HG02623 (cell line): ENCODE measurements around the gene FGF14.

Experiments
- ATAC-seq: cut with Tn5 transposase; IDR thresholded peaks from one replicate; pipeline ENCODE4 v1.9.1; 2021; ENCODE audit warnings: moderate library complexity; ENCODE audit not compliant: unreplicated experiment

FGF14 gene

DNA sequence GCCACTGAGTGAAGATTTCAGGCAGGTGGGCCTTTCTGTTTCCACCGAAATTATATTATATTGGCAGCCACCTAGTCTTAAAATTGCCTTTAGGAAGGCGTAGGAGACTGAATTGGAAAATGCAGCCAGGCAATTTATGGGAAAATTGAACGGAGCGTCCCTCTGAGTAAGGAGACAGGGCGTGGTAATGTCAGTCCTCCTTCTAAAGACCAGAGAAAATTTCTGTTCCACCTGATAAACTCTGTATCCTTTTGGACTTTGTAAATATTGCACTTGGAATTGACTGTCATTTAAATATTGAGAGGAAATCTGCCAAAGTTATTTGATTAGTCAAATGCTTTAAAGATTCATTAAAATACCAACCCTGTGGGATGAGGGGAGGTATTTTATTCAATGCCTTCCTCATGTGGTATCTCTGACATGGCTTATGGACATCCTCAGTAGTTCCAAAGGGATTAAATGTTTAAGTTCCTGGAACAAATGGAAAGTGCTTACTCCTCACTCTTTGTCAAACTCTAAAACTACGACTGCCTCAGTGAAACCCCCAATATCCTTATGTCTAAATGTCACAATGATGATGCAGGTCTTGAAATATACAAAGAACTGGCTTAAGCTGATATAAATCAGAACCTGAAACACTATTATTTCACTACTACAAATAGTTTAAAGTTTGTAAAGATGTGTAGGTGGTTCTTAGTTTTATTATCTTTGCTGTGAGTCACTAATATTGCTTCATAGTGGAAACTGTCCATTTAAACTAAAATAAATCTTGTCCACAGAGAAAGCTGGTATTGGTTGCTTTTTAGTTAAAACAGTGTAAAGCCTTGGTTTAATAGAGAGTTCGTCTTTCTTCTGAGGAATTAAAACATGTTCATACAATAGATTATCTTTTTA, 203.2 kb downstream of the FGF14 start:
- ATAC-seq: no peak

DNA sequence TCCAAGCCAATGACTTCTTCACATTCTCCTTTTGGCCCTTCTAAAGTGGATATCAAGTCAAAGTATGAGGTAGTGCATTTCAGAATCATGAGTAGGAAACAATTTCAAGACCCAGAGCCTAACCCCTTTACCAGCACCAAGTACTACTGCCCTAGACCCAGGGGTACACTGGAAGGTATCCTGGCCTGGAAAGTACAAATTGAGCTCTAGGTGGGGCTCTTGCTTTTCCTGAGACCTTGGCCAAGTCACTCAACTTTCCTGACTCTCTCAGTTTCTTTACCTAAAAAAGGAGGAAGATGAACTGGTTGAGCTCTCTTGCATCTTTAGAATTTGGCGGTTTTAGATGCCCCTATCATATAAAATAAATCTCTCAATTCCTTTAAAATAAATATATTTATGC, 204.7 kb downstream of the FGF14 start:
- no peak for ATAC-seq

DNA sequence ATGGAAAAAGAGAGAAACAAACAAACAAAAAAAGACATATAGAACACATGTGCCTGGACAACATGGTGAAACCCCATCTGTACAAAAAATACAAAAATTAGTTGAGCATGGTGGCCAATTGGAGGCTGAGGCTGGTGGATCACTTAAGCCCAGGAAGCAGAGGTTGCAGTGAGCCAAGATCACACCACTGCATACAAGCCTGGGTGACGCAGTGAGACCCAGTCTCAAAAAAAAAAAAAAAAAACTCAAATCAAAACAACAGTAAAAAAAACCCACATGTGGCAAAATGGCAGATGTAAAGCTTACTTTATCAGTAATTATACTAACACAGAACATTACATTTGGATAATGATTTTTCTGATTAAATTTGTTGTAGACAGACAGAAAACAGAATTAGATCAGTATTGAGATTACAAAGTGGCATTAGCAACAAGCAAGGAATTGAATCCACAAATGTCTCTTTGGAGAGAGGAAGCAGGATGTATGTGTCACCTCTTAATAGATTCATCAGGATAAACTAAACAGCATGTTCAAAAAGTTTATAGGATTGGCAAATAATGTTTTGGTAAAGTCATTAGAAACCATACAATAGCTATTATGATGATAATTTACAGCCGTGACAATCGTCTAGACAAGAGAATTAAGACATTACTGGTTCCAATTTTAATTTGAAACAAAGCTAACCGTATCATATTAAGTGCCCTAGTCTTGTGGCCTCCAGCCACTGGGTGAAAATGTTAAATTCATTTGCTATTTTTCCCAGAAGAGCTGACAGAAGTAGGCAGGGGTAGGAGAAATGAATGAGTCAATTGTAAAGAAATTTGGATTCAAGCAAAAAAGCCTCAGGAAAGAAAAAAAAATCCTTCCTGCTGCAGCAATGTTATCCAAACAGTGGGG, 206.0 kb downstream of the FGF14 start:
- no peak for ATAC-seq

DNA sequence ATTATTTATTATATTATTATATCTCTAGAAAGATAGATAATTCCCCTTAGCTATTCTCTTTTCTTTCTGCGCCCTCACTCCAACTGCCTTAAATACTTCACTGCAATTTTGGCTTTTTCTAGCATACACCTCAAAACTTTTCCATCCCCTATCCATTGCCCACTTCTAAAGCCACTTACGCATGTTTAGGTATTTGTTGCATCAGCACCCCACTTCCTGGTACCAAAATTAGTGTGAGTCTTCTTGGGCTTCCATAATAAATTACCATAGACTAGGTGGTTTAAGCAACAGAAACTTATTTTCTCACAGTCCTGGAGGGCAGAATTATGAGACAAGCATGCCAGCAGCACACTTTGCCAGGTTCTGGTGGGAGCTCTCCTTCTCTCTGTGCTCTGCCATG, 209.0 kb downstream of the FGF14 start:
- no peak for ATAC-seq

DNA sequence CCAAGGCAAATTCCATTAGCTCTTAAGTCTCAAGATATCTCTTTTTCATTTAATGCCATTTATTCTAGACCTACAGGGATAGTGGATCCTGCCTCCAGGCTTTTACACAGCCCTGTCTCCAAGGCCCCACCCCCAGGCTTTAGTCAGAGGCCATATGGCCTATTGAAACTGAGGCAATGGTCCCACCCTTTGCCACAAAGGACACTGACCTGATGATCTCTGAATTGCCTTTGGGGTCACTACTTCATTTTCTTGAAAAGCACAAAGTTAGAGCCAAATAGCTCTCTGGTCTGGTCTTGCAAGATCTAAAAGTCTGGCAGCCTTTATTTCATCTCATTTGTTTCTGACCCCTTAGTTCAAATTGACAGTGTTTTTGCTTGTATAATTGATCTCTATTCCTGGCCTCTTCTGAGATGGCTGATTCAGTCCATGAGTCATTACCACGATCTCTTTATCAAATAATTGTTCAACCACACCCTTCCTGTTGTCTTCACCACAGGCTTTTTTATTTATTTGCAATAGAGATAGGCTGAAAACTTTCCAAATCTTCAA, 209.8 kb downstream of the FGF14 start:
- no peak for ATAC-seq

DNA sequence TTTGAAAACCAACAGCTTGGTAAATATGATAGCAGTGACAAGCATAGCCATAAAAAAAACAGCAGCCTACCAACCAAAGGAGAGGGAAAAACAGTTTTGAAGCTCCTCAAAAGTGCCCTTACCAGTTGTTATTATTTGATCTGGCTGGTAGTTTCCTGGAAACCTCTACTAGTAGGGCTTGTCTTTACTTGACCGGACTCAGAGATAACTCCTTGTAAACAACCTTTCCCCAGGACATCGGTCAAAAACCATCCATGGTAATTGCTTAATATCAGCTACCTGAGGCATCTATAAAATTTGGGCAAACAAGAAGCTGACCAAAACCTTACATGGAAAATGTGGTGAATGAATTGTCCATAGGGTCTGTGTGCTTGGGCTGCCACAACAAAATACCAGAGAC, 210.9 kb downstream of the FGF14 start:
- ATAC-seq: no peak

DNA sequence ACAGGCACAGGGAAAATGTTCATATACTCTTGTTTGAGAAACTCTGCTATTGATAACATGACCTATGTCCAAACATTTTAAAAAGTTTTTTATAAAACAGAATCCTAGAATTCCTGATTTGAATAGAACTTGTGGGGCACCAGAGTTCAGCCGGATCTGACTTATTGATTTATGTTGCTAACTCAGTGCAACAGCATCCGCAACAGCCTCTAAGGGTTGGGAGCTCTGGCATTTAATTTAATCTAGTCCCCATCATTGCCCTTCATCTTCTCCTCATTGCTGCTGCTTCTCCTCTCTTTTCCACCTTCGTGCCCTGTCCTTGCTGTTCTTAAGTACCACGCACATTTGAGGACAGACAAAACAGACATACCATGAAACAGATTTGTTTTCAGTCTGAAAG, 214.5 kb downstream of the FGF14 start:
- no peak for ATAC-seq

DNA sequence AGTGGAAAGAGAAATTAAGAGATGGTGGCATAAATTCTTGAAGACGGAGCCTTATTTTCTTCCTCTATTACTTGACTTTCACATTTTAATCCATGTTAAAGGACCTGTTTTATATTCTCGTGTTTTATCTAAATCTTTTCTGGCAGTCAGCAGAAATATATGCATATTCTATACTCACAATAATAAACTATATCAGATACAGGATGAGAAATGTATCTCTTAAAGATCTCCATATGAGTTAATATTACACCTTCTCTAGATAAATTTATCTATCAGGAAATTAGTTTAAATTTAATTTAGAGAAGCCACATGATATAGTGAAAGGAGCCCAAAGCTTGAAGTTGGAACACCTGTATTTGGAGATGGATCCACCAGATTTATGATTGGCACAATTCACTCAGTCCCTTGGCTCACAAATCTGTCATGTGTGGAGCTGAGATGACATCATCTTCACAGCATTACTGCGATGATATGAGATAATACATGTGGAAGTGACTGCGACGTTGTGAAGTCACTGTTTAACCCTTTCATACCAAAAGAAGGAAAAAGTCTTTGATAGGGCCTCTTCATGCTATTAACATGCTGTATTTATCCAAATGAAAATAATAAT, 216.4 kb downstream of the FGF14 start:
- no peak for ATAC-seq

DNA sequence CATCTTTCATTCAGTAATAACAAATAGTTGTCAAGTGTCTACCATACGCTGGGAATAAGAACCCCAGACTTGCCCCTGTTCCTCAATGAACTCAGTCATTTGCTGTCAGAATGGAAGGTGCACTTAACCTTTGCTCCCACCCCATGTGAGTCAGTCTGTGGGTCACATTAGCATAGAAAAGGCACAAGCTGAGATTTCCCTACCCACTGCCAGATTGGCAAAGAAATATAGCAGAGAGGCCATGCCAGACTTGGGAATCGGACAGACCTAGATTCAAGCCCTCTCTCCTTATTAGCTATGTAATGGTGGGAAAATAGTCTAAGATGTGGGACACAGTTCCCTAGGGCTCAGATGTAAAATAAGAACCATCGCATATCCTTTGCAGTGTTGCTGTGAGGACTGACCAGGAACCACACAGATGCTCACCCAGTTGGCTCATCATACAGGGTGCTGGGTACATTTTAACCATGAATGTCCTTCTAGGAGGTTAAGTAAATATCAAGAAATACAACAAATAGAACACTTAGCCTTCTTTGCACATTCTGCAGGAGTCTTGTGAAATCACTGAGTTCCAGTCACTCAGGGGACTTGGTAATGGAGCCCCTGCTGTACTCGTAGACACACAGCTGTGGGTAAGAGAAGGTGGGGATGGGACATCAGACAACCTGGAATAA, 218.2 kb downstream of the FGF14 start:
- ATAC-seq: no peak

DNA sequence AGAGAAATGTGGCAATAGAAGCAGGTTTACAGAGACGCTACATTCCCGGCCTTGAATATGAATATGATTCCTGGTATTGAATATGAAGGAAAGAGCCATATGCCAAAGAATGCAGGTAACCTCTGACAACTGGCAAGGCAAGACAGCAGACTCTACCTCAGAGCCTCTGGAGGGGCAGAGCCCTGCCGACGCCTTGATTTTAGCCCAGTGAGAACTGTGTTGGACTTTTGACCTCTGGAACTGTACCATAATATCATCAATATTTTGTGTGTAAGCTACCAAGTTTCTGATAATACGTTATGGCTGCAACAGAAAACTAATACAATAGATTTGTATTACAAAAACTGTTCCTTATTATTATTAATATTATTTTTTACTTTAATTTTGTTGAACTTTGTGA, 219.7 kb downstream of the FGF14 start:
- no peak for ATAC-seq

DNA sequence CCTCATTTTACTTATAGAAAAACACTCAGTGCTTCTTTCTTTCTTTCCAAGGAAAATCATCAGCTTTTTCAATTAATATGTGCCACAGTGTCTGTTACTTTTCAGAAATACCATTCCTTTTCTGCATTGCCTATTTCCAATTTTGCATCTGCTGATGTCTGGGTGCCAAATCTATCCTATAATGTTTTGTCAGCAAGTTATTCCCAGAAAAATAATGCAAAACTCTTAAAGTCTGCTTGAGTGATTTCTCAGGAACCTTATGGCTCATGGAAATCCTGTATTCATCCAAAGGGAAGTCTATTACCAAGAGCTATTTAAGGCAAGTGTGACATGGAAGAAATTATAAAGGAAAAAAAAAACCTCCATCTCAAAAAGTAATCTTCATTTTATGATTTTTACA, 224.4 kb downstream of the FGF14 start:
- no peak for ATAC-seq

DNA sequence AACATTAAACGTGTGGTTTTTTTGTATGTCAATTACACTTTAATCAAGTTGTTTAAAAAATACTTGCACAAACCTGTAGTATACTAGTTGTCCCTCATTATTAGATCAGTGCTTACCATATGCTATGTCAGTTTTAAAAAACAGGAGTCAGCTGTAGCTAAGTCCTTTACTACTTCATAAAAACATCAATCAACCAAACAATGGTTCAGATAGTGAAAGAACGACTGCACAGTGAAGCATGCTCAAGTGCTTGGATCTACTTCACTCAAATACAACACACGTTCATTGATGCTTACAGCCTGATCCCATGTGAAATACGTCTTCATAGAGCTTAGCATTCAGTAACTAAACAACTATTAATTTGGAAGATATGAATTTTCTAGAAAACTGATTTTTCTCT, 225.0 kb downstream of the FGF14 start:
- no peak for ATAC-seq

DNA sequence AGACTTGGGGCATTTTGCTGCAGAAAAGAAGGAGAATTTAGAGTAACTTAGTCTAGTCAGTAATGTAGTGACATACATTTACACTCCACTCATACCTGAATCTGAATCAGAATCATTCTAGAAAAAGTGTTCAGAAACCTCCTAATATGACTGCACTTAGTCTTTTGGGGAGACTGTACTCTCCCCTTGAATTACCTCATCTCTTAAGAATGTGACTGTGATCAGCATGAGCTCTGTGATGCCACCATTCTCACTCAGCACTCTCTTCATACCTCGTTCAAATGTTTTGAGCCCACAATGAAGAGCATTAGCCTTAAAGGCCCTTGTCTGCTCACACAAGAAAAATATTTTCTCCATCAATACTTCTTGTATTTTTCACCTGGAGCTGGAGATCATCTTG, 229.4 kb downstream of the FGF14 start:
- ATAC-seq: no peak

DNA sequence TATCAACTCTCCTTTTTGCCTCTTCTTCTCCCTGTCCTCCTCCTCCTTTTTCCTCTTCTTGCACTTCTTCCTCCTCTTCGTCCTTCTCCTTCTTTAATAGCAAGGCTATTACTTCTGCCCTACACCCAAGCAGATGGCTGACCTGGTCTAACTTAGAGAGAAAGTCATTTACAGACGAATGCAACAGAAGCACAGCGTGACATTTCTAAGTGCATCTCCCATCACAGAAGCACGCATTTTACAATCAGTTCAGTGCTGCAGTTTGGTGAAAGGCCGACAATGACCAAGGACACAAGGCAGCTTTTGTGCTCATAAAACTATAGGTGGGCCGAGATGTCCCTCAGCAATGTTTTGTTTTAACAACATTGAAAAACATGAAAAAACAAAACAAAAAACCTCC, 231.5 kb downstream of the FGF14 start:
- no peak for ATAC-seq

DNA sequence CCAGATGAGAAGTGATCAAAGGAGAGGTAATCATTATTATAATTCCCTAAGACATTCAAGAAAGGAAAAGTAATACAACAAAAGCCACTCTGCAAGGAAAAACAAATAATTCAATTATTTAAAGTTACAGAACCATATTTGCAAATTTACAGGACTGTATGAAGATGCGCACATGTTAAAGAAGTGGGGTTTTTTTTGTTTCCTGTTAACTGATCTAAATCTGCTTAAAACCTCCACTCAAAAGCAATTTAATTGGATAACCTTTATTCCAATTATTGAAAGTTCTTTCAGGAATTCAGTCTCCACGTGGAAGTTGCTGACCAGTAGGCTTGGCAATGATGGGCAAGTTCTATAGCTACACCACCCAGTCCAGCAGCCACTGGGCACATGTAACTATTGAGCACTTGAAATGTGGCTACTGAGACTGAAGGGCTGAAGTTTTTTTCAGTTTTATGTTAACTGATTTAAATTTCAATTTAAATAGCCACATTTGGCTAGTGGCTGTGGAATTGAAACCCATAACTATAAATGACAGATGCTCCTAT, 232.3 kb downstream of the FGF14 start:
- no peak for ATAC-seq

DNA sequence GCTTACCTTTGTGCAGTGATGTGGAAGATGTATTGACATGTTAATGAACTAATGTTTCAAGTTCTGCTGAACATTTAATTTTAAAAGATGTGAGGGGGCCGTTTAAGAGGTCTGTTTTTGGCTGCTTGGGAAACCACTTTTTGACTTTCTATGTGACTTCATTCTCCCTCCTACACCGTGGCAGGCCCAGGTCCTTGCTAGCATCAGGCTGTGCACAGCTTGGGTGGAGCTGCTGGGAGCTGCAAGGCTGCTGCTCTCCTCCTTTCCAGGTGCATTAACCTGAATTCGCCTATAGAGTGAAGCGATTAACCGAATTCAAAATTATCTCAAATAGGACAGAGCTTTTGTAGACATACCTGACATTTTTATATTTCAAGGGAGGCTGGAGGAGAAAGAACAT, 249.1 kb downstream of the FGF14 start:
- no peak for ATAC-seq

DNA sequence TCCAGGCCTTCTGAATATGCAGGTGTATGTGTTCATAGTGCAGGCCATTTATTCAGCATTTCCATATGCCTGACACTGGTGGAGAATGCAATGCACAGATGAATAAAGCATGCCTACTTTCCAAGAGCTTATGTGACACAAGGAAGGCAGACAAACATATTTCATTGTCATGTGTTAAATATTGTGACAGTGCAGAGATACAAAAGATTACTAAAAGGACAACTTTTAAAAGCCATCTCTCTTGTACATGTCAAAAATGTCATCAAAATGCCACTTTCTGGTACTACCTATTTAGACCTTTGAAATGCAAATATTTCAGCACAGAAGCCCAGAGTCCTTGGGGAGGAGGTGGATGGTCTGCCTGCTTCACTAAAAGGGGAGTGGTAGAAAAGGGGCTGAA, 254.5 kb downstream of the FGF14 start:
- ATAC-seq: no peak

DNA sequence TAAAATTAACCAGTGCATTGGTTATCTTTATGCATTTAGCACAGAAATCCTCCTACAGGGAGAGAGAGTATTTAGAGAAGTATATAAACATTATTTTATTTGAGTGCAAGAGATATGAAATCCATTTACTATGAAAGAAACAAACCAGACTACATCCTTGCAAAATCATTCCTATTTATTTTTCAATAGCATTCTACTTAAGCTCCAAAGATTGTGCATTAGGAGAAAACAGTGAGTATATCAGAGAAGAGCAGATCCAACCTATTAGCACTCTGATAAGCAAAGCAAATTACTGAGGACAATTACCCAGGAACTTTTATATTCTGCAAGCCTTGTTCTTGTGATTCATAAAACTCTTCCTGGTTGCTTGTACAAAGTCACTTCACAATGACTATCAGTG, 256.1 kb downstream of the FGF14 start:
- ATAC-seq: no peak

DNA sequence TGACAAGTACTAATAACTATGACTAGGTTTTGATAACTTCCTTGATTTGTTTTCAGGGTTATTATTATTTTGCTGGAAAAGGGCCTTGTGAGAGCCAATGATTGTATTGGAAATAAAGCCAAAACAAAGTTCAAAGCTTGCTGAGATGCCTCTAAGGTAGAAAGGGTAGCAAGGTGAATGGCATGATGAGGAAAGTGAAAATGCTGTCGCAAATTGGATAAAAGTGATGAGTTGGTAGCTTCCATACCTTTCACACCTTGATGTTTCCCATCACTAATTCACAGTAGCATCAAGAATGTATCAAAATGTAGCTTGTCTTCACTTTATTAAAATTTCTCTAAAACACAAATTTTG, 259.4 kb downstream of the FGF14 start:
- ATAC-seq: no peak

DNA sequence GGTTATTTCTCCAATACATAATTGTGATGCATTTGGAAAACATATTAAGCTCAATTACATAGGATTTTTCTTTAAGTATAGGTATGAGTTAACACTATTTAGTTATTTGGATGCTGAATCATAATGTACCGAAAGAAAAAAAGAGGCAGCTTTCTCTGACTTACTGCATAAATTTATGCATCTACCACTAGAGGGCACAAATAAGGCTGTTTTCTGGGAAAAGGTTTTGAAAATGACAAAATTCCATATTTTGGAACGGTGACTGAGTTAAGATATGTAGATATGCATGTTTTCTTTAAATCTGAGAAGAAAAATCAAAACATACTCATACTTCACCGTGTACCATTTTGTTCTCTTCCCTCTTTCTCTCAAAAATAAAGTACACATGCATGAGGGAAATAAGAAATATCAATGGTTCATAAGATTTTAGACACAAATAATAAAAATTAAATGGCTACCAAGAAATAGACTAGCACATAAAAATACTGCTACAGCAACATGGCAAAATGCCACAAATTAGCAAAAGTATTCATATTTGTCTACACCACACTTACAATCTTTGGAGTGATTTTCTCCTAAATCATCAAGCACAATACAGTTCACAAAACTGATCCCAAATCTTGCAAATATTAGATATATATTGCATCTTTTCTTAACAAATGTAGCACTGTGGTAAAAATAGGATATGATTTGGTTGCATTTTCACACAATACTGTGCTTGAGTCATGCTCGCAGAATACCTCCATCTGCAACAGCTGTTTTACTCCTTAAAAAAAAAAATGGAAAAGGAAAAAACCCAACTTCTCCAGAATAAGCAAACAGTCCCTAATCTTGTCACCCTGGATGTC, 260.0 kb downstream of the FGF14 start:
- no peak for ATAC-seq
